ENCODE results near the gene SHCBP1L.

- no peak for TF ChIP-seq ZNF384 (IDR thresholded peaks at IDR 0.05)
- TF ChIP-seq FOXM1 (IDR thresholded peaks at IDR 0.05; ENCODE audit: borderline replicate concordance), result no peak
- no peak for TF ChIP-seq PKNOX1 (IDR thresholded peaks at IDR 0.05)
- no peak for TF ChIP-seq L3MBTL2 (conservative IDR thresholded peaks at IDR 0.05)
- no peak for TF ChIP-seq BHLHE40 (IDR thresholded peaks at IDR 0.05; ENCODE audit: borderline replicate concordance)
- TF ChIP-seq SP1 (IDR thresholded peaks at IDR 0.05), result no peak
- TF ChIP-seq ELF4 (IDR thresholded peaks at IDR 0.05), result no peak
- TF ChIP-seq FOXK2 (IDR thresholded peaks at IDR 0.05), result no peak
- TF ChIP-seq FOXA1 (IDR thresholded peaks at IDR 0.05), result no peak
Measured at GRCh38 chr1:182984138-182984537, 31.2 kb upstream of the SHCBP1L start.

All from HEK293T (cell line).